Stimulated activated CD4-positive, alpha-beta T cell treated with anti-CD3 and anti-CD28 coated beads, Interleukin-1b, Interleukin-23, amount 100 ng/mL, for 4 hours (primary cell): ENCODE measurements around the gene KCNJ16.

ENCODE experiments used
- DNase-seq, 2 donors: peaks; one replicate each; pipeline ENCODE4 v3.0.0-alpha.2; 2020; ENCODE audit warnings: low read depth in 2 of 2

KCNJ16 gene

GRCh38 chr17:70128727-70129238 is 53.8 kb downstream of the KCNJ16 start:
- DNase-seq: no peak

GRCh38 chr17:70130289-70130688 is 55.3 kb downstream of the KCNJ16 start:
- DNase-seq: no peak

GRCh38 chr17:70132505-70132904 is 57.5 kb downstream of the KCNJ16 start:
- no peak for DNase-seq

- DNase-seq: no peak
Measured at GRCh38 chr17:70134042-70134441, 59.0 kb downstream of the KCNJ16 start.

- DNase-seq: no peak
Measured at GRCh38 chr17:70134777-70135176, 59.8 kb downstream of the KCNJ16 start.

- DNase-seq: no peak
Measured at GRCh38 chr17:70136131-70136530, 61.1 kb downstream of the KCNJ16 start.

GRCh38 chr17:70137451-70138230 is 62.6 kb downstream of the KCNJ16 start:
- no peak for DNase-seq

- DNase-seq: no peak
Measured at GRCh38 chr17:70138291-70138865, 63.4 kb downstream of the KCNJ16 start.

- no peak for DNase-seq
Measured at GRCh38 chr17:70139449-70139993, 64.5 kb downstream of the KCNJ16 start.

- no peak for DNase-seq
Measured at GRCh38 chr17:70144260-70144846, 69.3 kb downstream of the KCNJ16 start.

GRCh38 chr17:70153210-70153609 is 78.2 kb downstream of the KCNJ16 start:
- no peak for DNase-seq

GRCh38 chr17:70157151-70157550 is 82.1 kb downstream of the KCNJ16 start:
- no peak for DNase-seq

- no peak for DNase-seq
Measured at GRCh38 chr17:70158180-70158579, 83.2 kb downstream of the KCNJ16 start.

GRCh38 chr17:70158591-70158990 is 83.6 kb downstream of the KCNJ16 start:
- DNase-seq: no peak

GRCh38 chr17:70159980-70160379 is 85.0 kb downstream of the KCNJ16 start:
- DNase-seq: no peak

- no peak for DNase-seq
Measured at GRCh38 chr17:70161519-70161918, 86.5 kb downstream of the KCNJ16 start.

GRCh38 chr17:70165383-70165782 is 90.4 kb downstream of the KCNJ16 start:
- no peak for DNase-seq

- DNase-seq: no peak
Measured at GRCh38 chr17:70166615-70167014, 91.6 kb downstream of the KCNJ16 start.

- no peak for DNase-seq
Measured at GRCh38 chr17:70168044-70168976, 93.3 kb downstream of the KCNJ16 start.

- peak in 1 of 2 donors; percentile 46 for DNase-seq
Measured at GRCh38 chr17:70168977-70169708, 94.1 kb downstream of the KCNJ16 start, which contains the start of gene KCNJ2. Gene KCNJ2, plus strand, starts transcription at chr17:70169532. Its CDS starts 5,508 bp downstream, at chr17:70175040.
